BJ (cell line): Measurements from ENCODE around the gene MAP1B. TPM values are rescaled to one million over a fixed set of nuclear protein-coding genes. Genes with fewer than 3 reads are reported as not detected.

Experiments
- CTCF ChIA-PET: fragments of 350-600 bp; formaldehyde crosslinking; extraction: SDS; loops from one replicate; lab custom pipeline; 2021; ENCODE audit warnings: antibody characterized with exemption, inconsistent platforms; lab: Yijun Ruan, JAX
- POLR2A ChIA-PET: fragments of 300-600 bp; sonication (Branson Sonifier 250); formaldehyde crosslinking; extraction: SDS; loops from one replicate; lab custom pipeline; 2021; ENCODE audit warnings: antibody characterized with exemption; lab: Charles Lee
- DNase-seq: peaks from one replicate; pipeline ENCODE4 v3.0.0-alpha.2; 2011; ENCODE audit warnings: low read depth
- H3K27me3 ChIP-seq: 2 replicates; pipeline ENCODE4 v1.6.0; 2011; ENCODE audit warnings: low read length; ENCODE audit not compliant: control insufficient read depth, insufficient read depth
- H3K36me3 ChIP-seq: 2 replicates; pipeline ENCODE4 v1.5.1; 2011; ENCODE audit warnings: low read length; ENCODE audit not compliant: control insufficient read depth, insufficient read depth
- H3K4me3 ChIP-seq: 2 replicates; pipeline ENCODE4 v1.5.1; 2011; ENCODE audit warnings: low read depth, mild to moderate bottlenecking, control low read depth, low read length
- CTCF ChIP-seq: IDR thresholded peaks from 2 replicates; pipeline ENCODE4 v1.5.1; 2011; ENCODE audit warnings: low read depth, mild to moderate bottlenecking, control low read depth, inconsistent platforms, low read length, moderate library complexity; ENCODE audit not compliant: insufficient read depth
- polyA plus RNA-seq: library from polyadenylated mRNA; depleted of rRNA; stranded (reverse); fragments of >200 nt; gene quantifications from 2 replicates; pipeline ENCODE4 v1.2.3, GENCODE V29; 2011

MAP1B gene
- polyA plus RNA-seq, 1 experiment = 27.1 TPM

- H3K36me3 ChIP-seq = peaks cover 22% of the 10 kb centered on the region
- ChIA-PET POLR2A (no interaction called here), CTCF (no interaction called here)
- no peaks in the 10 kb centered on the region for H3K27me3 ChIP-seq
- DNase-seq = no peak
- TF ChIP-seq CTCF = no peak
- H3K4me3 ChIP-seq = no peak overlapping the region
Observed at GRCh38 chr5:72195581-72195980, 88.3 kb downstream of the MAP1B start.

GRCh38 chr5:72197393-72197792, 90.1 kb downstream of the MAP1B start:
- ChIA-PET CTCF (no interaction called here), POLR2A (no interaction called here)
- H3K4me3 ChIP-seq = no peak overlapping the region
- H3K27me3 ChIP-seq = no peaks in the 10 kb centered on the region
- no peak for TF ChIP-seq CTCF
- H3K36me3 ChIP-seq = peaks cover 22% of the 10 kb centered on the region
- no peak for DNase-seq

GRCh38 chr5:72199681-72200080, 92.4 kb downstream of the MAP1B start:
- TF ChIP-seq CTCF = no peak
- H3K36me3 ChIP-seq = peaks cover 23% of the 10 kb centered on the region
- CTCF ChIA-PET = interaction anchor here (1.2 kb wide), 1 partner anchor 12 kb away, joined by 3 read pairs; no protein-coding TSS in a partner anchor

GRCh38 chr5:72202331-72202825, 95.1 kb downstream of the MAP1B start:
- POLR2A ChIA-PET = interaction anchor here (0.6 kb wide), 1 partner anchor 48 kb away, joined by 3 read pairs; no protein-coding TSS in a partner anchor
- TF ChIP-seq CTCF = no peak
- CTCF ChIA-PET = interaction anchor here (0.6 to 0.9 kb wide), 3 partner anchors 14 to 97 kb away, joined by 3 to 4 read pairs (median 3); no protein-coding TSS in a partner anchor
- no peaks in the 10 kb centered on the region for H3K27me3 ChIP-seq
- peaks cover 15% of the 10 kb centered on the region for H3K36me3 ChIP-seq
- no peak for DNase-seq
- no peak overlapping the region for H3K4me3 ChIP-seq

More at GRCh38 chr5:72199681-72200080, 92.4 kb downstream of the MAP1B start:
- no peaks in the 10 kb centered on the region for H3K27me3 ChIP-seq
- H3K4me3 ChIP-seq = no peak overlapping the region
- DNase-seq = no peak
- POLR2A ChIA-PET = no interaction called here

GRCh38 chr5:72203251-72203845, 96.1 kb downstream of the MAP1B start:
- Histone ChIP-seq H3K27me3 (no peaks in the 10 kb centered on the region), H3K4me3 (no peak overlapping the region), H3K36me3 (peaks cover 12% of the 10 kb centered on the region)
- ChIA-PET POLR2A (no interaction called here), CTCF (interaction anchor here (0.9 kb wide), 1 partner anchor 63 kb away, joined by 3 read pairs; no protein-coding TSS in a partner anchor)
- DNase-seq = no peak
- TF ChIP-seq CTCF = no peak
